AG09309 (cell line): Measurements from ENCODE around the gene HSDL1.
A peak's percentile ranks its signal among the peaks of the same experiment; 100 is the strongest.
"Not testable (repeated sequence)": the region's sequence is repeated elsewhere in the genome, so short reads cannot be mapped to it uniquely, and the experiment has no call there.

Experiments
- DNase-seq: peaks from one replicate; pipeline ENCODE4 v3.0.0-alpha.2; 2010; ENCODE audit warnings: low read depth
- H3K4me3 ChIP-seq: 2 replicates; pipeline ENCODE4 v1.5.1; 2011; ENCODE audit warnings: mild to moderate bottlenecking, low read depth, low read length, moderate library complexity; ENCODE audit not compliant: control insufficient read depth
- CTCF ChIP-seq: IDR thresholded peaks from 2 replicates; pipeline ENCODE4 v1.5.1; 2011; ENCODE audit warnings: mild to moderate bottlenecking, low read depth, low read length, inconsistent platforms; ENCODE audit not compliant: insufficient read depth, control insufficient read depth; ENCODE audit errors: missing control alignments

Gene HSDL1

GRCh38 chr16:84116720-84117493 is 28.1 kb downstream of the HSDL1 start, which contains the start of gene MBTPS1:
Gene MBTPS1 (minus strand): TSS chr16:84116942. CDS start chr16:84101783, 15,159 bp downstream.
- H3K4me3 ChIP-seq: peak within 1 kb of the TSS; percentile 83
- peak; percentile 87 for DNase-seq
- TF ChIP-seq CTCF: no peak

- H3K4me3 ChIP-seq: peak overlapping the region; percentile 83
- no peak for DNase-seq
- peak; percentile 17 for TF ChIP-seq CTCF
These were observed 28.9 kb downstream of the HSDL1 start for GRCh38 chr16:84115919-84116719.

GRCh38 chr16:84111949-84112348 is 33.0 kb downstream of the HSDL1 start:
- DNase-seq: not testable (repeated sequence)

GRCh38 chr16:84111525-84111924 is 33.5 kb downstream of the HSDL1 start:
- H3K4me3 ChIP-seq: no peak overlapping the region
- no peak for TF ChIP-seq CTCF

More at GRCh38 chr16:84111949-84112348, 33.0 kb downstream of the HSDL1 start:
- H3K4me3 ChIP-seq: not testable (repeated sequence)

GRCh38 chr16:84110527-84110926 is 34.5 kb downstream of the HSDL1 start:
- DNase-seq: no peak
- TF ChIP-seq CTCF: no peak
- H3K4me3 ChIP-seq: no peak overlapping the region

More at GRCh38 chr16:84111525-84111924, 33.5 kb downstream of the HSDL1 start:
- DNase-seq: no peak

- no peak for DNase-seq
- no peak overlapping the region for H3K4me3 ChIP-seq
- TF ChIP-seq CTCF: no peak
These were observed 35.2 kb downstream of the HSDL1 start for GRCh38 chr16:84109598-84110335.
